ENCODE data around the gene HS3ST5.

HS3ST5 gene

DNA sequence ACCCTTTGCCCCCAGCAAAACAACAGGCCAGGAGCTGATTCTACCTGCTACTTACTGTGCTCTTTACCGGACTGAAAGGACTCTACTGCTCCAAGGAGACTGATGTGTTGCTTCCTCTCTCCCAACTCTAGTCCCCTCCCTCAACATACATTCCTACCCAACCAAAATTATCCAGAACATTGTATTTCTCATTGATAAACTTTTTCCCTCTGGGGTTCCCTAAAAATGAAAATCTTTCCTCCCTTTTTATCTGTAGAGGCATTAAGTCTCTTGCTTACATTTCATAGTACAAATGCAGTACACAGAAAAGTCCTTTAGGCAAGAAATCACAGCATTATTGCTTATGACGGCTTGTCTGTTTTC lies 940 bp upstream of the HS3ST5 start:
- TF ChIP-seq, protein P1, sequence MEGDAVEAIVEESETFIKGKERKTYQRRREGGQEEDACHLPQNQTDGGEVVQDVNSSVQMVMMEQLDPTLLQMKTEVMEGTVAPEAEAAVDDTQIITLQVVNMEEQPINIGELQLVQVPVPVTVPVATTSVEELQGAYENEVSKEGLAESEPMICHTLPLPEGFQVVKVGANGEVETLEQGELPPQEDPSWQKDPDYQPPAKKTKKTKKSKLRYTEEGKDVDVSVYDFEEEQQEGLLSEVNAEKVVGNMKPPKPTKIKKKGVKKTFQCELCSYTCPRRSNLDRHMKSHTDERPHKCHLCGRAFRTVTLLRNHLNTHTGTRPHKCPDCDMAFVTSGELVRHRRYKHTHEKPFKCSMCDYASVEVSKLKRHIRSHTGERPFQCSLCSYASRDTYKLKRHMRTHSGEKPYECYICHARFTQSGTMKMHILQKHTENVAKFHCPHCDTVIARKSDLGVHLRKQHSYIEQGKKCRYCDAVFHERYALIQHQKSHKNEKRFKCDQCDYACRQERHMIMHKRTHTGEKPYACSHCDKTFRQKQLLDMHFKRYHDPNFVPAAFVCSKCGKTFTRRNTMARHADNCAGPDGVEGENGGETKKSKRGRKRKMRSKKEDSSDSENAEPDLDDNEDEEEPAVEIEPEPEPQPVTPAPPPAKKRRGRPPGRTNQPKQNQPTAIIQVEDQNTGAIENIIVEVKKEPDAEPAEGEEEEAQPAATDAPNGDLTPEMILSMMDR (IDR thresholded peaks at IDR 0.05; ENCODE audit: low read depth, low read length, missing control alignments) = no peak
- DNase-seq (ENCODE audit: low read depth) = no peak
- H3K4me3 ChIP-seq (ENCODE audit: low read depth, low read length) = peak overlapping the region; percentile 56
- in situ Hi-C loops (cut with HindIII; ENCODE audit: low sequenced_read_pairs) = no loop called here

DNA sequence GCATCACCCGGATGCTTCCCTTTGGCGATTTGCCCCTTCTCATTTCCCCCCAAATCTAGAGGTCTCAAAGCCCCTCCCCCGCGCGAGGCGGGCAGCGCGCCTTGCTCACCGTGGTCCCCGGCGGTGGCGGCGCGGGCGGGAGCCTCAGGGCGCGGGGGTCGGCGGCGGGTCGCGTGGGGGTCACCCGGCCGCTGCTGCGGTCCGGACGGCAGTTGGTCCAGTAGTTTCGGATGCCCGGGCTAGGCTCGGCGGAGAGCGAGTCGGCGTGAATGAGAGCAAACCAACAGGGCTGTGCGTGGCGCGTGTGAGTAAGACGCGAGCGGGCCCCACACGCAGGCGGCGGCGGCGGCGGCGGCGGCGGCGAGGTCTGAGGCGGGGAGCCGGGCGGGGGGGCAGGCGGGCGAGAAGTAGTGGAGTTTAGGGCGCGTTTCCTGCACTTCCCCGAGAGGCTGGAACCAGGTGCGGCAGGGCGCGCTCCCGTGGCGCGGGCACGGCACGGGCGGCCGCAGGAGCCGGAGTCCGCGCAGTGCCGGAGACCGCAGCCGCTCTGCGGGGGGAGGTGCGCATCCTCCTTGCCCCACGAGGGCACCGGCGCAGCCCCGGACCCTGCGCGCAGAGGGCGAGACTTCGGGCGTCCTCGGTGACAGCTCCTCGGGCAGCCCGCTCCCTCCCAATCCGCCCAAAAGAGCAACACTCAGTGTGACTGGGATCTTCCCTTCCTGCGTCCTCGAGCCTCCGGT lies 567 bp downstream of the HS3ST5 start:
- in situ Hi-C loops (cut with HindIII; ENCODE audit: low sequenced_read_pairs) = no loop called here
- H3K4me3 ChIP-seq (ENCODE audit: low read depth, low read length) = peak overlapping the region; percentile 56
- no peak for DNase-seq (ENCODE audit: low read depth)
- TF ChIP-seq, protein P1 (IDR thresholded peaks at IDR 0.05; ENCODE audit: low read depth, low read length, missing control alignments) = no peak

DNA sequence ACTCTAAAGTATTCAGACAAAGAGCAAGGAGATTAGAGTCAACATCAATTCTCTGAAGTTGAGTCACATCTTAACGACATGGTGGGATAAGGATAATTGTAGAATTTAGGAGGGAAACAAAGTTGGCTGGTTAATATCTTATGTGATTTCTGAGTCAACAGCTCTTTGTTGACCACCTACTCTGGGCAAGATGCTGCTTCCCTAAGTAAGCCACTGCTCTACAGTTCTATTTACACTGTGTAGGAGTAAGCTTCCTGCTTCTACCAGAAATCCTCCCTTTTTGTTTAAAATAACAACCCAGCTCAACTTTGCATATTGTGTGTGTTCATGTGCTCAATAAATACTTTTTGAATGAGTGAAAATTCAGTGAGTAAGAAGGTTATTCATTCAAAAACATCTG lies 3.1 kb downstream of the HS3ST5 start:
- in situ Hi-C loops (cut with HindIII; ENCODE audit: low sequenced_read_pairs) = no loop called here
- TF ChIP-seq, protein P1 (IDR thresholded peaks at IDR 0.05; ENCODE audit: low read depth, low read length, missing control alignments) = no peak
- H3K4me3 ChIP-seq (ENCODE audit: low read depth, low read length) = no peak overlapping the region
- DNase-seq (ENCODE audit: low read depth) = no peak

DNA sequence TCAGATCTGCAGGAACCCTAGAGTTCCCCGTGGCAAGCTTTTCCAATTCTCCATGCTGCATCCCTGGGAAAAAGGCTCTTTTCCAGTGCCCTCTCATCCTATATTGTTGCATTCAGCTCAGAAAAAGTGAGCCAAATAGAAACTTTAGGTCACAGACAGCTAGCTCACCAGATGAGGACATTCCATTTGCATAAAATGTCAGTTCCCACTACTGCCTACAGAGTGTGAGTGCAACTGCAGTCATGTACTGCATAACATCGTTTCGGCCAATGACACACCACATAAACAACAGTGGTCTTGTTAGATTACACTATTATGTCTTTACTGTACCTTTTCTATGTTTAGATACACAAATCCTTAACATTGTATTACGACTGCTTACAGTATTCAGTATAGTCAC lies 8.6 kb downstream of the HS3ST5 start:
- H3K4me3 ChIP-seq (ENCODE audit: low read depth, low read length) = no peak overlapping the region
- in situ Hi-C loops (cut with HindIII; ENCODE audit: low sequenced_read_pairs) = no loop called here
- TF ChIP-seq, protein P1 (IDR thresholded peaks at IDR 0.05; ENCODE audit: low read depth, low read length, missing control alignments) = no peak
- DNase-seq (ENCODE audit: low read depth) = no peak

DNA sequence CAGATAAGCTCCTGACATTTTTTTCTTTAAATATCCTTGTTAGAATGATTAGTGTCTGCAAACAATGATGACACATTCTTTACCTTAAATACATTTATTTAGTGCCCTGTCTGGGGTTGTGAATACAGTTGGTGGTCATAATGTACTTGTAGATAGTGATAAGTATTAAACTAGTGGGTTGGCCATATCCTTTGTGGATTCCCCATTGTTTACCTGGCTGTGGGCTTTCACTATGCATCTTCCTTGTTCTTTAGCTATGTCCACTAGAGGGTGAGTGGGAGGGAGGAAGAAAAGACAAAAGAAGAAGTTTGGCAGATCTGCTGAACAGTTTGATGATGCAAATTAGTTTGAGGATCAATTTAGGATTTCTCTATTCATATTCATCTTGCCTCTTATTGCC lies 15.7 kb downstream of the HS3ST5 start:
- no peak for DNase-seq (ENCODE audit: low read depth)
- H3K4me3 ChIP-seq (ENCODE audit: low read depth, low read length) = no peak overlapping the region
- TF ChIP-seq, protein P1 (IDR thresholded peaks at IDR 0.05; ENCODE audit: low read depth, low read length, missing control alignments) = peak; percentile 17
- in situ Hi-C loops (cut with HindIII; ENCODE audit: low sequenced_read_pairs) = no loop called here

DNA sequence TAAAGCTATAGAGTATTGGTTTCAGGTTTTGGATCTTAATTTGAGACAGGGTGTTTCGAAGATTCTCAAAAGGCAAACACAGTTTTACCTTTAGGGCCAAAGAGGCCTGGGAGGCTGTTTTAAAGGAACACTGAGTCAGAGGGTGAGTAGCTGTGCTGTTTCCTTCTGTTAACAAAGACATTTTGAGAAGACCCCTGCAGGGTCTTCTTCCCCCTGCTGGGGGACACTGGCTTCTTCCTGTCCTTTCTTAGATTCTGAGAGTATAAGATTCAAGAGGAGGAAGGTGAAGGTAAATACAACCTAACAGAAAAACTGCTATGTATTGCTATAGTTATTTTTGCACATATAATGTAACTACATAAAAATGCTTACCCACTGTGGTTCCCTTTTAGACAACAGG lies 19.0 kb downstream of the HS3ST5 start:
- TF ChIP-seq, protein P1 (IDR thresholded peaks at IDR 0.05; ENCODE audit: low read depth, low read length, missing control alignments) = no peak
- DNase-seq (ENCODE audit: low read depth) = no peak
- in situ Hi-C loops (cut with HindIII; ENCODE audit: low sequenced_read_pairs) = no loop called here
- no peak overlapping the region for H3K4me3 ChIP-seq (ENCODE audit: low read depth, low read length)
